Measurements from ENCODE around the gene SLC25A12.
"Not testable (repeated sequence)": the region's sequence is repeated elsewhere in the genome, so short reads cannot be mapped to it uniquely, and the experiment has no call there.

Gene SLC25A12

GRCh38 chr2:171822525-171823322 lies 71.3 kb downstream of the SLC25A12 start:
- DNase-seq (ENCODE audit: low read depth in 2 of 2): no peak

GRCh38 chr2:171819453-171819852 lies 74.6 kb downstream of the SLC25A12 start:
- DNase-seq (ENCODE audit: low read depth in 2 of 2): no peak

- no peak for DNase-seq (ENCODE audit: low read depth in 2 of 2)
Observed at GRCh38 chr2:171814883-171815282, 79.2 kb downstream of the SLC25A12 start.

- no peak for DNase-seq (ENCODE audit: low read depth in 2 of 2)
Observed at GRCh38 chr2:171814174-171814573, 79.9 kb downstream of the SLC25A12 start.

- DNase-seq (ENCODE audit: low read depth in 2 of 2): no peak
Observed at GRCh38 chr2:171813729-171814128, 80.3 kb downstream of the SLC25A12 start.

GRCh38 chr2:171813126-171813525 lies 80.9 kb downstream of the SLC25A12 start:
- DNase-seq (ENCODE audit: low read depth in 2 of 2): no peak

- DNase-seq (ENCODE audit: low read depth in 2 of 2): no peak
Observed at GRCh38 chr2:171811245-171811628, 82.8 kb downstream of the SLC25A12 start.

GRCh38 chr2:171810422-171811244 lies 83.4 kb downstream of the SLC25A12 start:
- no peak for DNase-seq (ENCODE audit: low read depth in 2 of 2)

GRCh38 chr2:171808885-171809284 lies 85.2 kb downstream of the SLC25A12 start:
- not testable (repeated sequence) for DNase-seq (ENCODE audit: low read depth in 2 of 2)

GRCh38 chr2:171807831-171808393 lies 86.1 kb downstream of the SLC25A12 start:
- no peak for DNase-seq (ENCODE audit: low read depth in 2 of 2)

- DNase-seq (ENCODE audit: low read depth in 2 of 2): no peak
Observed at GRCh38 chr2:171807119-171807518, 86.9 kb downstream of the SLC25A12 start.

- DNase-seq (ENCODE audit: low read depth in 2 of 2): no peak
Observed at GRCh38 chr2:171804456-171804855, 89.6 kb downstream of the SLC25A12 start.

GRCh38 chr2:171803757-171804156 lies 90.3 kb downstream of the SLC25A12 start:
- DNase-seq (ENCODE audit: low read depth in 2 of 2): no peak

- no peak for DNase-seq (ENCODE audit: low read depth in 2 of 2)
Observed at GRCh38 chr2:171800639-171801038, 93.4 kb downstream of the SLC25A12 start.

- DNase-seq (ENCODE audit: low read depth in 2 of 2): no peak
Observed at GRCh38 chr2:171798156-171798820, 95.8 kb downstream of the SLC25A12 start.

- no peak for DNase-seq (ENCODE audit: low read depth in 2 of 2)
Observed at GRCh38 chr2:171794918-171795317, 99.1 kb downstream of the SLC25A12 start.

GRCh38 chr2:171793691-171794678 lies 100.1 kb downstream of the SLC25A12 start:
- no peak for DNase-seq (ENCODE audit: low read depth in 2 of 2)

GRCh38 chr2:171792886-171793580 lies 101.0 kb downstream of the SLC25A12 start:
- no peak for DNase-seq (ENCODE audit: low read depth in 2 of 2)

GRCh38 chr2:171792157-171792556 lies 101.9 kb downstream of the SLC25A12 start:
- no peak for DNase-seq (ENCODE audit: low read depth in 2 of 2)

- no peak for DNase-seq (ENCODE audit: low read depth in 2 of 2)
Observed at GRCh38 chr2:171791361-171791760, 102.7 kb downstream of the SLC25A12 start.

Measured in stimulated activated CD8-positive, alpha-beta memory T cell treated with anti-CD3 and anti-CD28 coated beads, Interleukin-7, amount 100 ng/mL, for 1 hour (primary cell).